NCI-H446 (cell line): Measurements from ENCODE around the gene NTPCR.

Source experiments
- DNase-seq, 2 experiments: peaks; one replicate each; lab custom pipeline; 2025; lab: John Stamatoyannopoulos, UW

NTPCR gene

GRCh38 chr1:233010146-233010545 lies 59.7 kb downstream of the NTPCR start:
- no peak for DNase-seq

- no peak for DNase-seq
These were observed 61.6 kb downstream of the NTPCR start for GRCh38 chr1:233012021-233012420.

GRCh38 chr1:233015965-233016364 lies 65.6 kb downstream of the NTPCR start:
- no peak for DNase-seq

GRCh38 chr1:233016798-233017197 lies 66.4 kb downstream of the NTPCR start:
- no peak for DNase-seq

GRCh38 chr1:233019083-233019482 lies 68.7 kb downstream of the NTPCR start:
- DNase-seq = no peak

- no peak for DNase-seq
These were observed 69.4 kb downstream of the NTPCR start for GRCh38 chr1:233019778-233020325.

GRCh38 chr1:233020426-233020825 lies 70.0 kb downstream of the NTPCR start:
- no peak for DNase-seq

- no peak for DNase-seq
These were observed 71.8 kb downstream of the NTPCR start for GRCh38 chr1:233022246-233022645.

- DNase-seq = no peak
These were observed 73.8 kb downstream of the NTPCR start for GRCh38 chr1:233024199-233024598.

GRCh38 chr1:233025157-233025556 lies 74.7 kb downstream of the NTPCR start:
- DNase-seq = peak in 1 of 2 experiments; percentile 11

GRCh38 chr1:233025567-233025966 lies 75.2 kb downstream of the NTPCR start:
- no peak for DNase-seq

GRCh38 chr1:233027046-233027445 lies 76.6 kb downstream of the NTPCR start:
- DNase-seq = no peak

- no peak for DNase-seq
These were observed 81.1 kb downstream of the NTPCR start for GRCh38 chr1:233031521-233031920.

- DNase-seq = no peak
These were observed 82.5 kb downstream of the NTPCR start for GRCh38 chr1:233032916-233033315.

GRCh38 chr1:233033361-233033760 lies 83.0 kb downstream of the NTPCR start:
- DNase-seq = no peak
